Measurements from ENCODE around the gene PLOD3.

Gene PLOD3

DNA sequence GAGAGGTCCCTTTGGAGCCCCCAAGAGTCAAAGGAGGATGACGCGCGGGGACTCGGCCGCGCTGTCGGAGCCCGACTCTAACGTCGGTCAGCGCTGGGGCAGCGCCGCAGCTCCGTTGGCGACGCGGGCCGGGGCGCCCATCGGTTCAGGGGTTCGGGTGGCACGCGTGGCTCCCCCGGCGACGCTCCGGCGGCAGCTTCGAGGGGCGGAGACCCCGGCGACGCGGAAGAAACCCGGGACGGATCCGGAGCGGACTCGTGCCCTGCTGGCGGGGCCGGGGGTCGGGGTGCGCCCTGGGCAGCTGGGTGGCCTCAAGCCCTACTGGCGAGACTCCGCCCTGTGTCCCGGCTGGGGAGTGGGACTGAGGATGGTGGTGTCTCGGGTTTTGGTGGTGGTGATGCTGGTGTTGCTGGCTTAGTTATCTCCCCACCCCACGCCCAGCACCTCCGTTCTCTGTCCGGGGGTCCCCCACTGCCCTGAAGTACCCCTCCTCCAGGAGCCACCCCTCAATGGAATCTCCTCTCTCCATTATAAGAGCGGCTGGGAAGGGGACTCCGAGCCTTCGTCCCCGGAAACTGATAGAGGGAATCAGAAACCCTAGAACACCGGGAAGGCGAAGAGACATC lies 37.1 kb downstream of the PLOD3 start, which contains the start of gene NAT16:
Gene NAT16, minus strand, starts transcription at position 164 of the 626 bp plus-strand sequence. CDS start 5,486 bp downstream, outside the sequence.
- no peak for DNase-seq (ENCODE audit: low read depth)

DNA sequence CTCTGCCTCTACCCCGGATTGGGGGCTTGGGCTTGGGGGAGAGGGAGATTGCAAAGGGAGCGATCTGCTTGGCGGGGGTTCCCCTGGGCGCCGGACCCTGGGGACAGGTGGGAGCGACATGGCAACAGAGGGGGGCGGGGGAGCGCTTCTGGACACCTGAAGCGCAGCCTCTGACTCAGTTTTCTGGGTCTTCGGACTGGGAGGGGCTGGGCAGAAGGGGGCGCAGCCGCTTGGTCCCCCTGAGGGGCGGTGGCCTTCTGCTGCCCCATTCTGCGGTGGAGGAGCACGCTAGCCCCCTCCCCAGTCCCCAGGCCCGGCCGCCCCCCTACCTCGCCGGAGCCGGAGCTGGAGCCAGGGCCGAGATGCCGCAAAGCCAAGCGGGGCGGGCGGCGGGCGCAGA lies 37.7 kb downstream of the PLOD3 start:
- no peak for DNase-seq (ENCODE audit: low read depth)

DNA sequence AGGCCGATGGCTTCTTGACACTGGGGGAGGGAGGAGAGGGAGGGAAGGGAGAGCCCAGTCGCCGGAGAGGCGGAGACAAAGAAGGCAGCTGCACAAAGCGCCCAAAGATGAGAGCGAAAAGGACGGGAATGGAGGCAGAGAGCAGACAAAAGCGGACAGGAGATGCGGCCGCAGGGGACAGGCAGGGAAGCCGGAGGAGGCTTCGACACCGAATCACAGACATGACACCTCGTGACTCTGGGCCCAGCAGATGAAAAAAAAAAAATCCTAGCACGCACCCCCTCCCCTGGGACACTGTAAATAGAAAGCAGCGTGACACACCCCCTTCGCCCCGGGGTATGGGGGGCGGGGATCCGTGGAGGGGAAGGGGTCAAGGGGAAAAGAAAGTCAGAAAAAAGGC lies 38.3 kb downstream of the PLOD3 start:
- DNase-seq (ENCODE audit: low read depth): no peak

DNA sequence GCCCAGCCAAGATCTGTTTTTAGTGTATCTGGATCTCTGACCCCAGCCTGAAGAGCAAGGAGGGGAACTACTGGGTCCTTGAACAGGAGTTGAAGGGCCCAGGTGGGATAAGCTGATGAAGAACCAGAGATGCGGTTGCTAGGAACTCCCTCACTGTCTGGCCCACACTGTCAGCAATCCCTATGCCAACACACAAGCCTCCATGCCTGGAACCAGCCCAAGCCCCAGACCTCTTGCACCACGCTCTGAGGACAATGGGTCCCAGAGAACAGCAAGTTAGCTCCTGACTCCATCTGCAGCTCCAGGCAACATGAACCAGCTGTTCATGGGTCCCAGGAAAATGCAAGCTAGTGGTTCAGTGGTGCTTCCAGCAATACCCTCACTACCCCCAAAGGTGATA lies 39.7 kb downstream of the PLOD3 start:
- DNase-seq (ENCODE audit: low read depth): no peak

DNA sequence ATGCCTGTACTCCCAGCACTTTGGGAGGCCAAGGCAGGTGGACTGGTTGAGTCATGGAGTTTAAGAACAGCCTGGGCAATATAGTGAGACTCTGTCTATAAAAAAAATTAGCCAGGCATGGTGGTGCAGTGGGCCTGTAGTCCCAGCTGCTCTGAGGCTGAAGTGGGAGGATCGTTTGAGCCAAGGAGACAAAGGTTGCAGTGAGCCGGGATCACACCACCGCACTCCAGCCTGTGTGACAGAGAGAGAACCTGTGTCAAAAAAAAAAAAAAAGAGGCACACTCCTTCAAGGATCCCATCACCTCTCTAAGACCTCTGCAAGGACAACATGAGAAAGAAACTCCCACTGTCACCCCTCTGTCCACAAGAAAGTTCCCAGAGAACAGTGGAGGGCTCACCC lies 41.7 kb downstream of the PLOD3 start:
- DNase-seq (ENCODE audit: low read depth): no peak

DNA sequence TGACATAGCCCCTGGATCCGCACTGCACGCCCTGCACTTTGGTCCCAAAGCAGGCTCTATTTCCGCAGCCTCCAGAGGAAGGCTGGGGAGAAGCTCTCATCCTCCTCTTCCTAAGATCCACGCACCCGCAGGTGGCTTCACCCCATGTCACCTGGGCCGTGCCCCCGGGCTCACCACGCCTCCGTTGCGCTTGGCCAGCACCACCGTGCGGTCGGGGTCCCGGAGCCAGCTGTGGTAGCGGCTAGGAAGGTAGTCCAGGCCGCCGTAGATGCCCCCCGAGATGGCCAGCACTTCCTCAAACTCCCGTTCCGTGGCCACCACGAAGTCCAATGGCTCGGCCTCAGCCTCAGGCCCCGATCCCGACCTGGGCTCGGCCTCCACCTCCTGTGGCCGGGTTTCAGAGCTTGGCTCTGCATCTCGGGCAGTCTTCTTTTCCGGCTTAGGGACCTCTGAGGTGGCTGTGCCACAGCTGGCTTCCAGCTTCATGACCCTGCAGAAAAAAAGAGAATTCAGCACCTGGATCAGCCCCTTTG lies 43.0 kb downstream of the PLOD3 start:
- DNase-seq (ENCODE audit: low read depth): no peak

DNA sequence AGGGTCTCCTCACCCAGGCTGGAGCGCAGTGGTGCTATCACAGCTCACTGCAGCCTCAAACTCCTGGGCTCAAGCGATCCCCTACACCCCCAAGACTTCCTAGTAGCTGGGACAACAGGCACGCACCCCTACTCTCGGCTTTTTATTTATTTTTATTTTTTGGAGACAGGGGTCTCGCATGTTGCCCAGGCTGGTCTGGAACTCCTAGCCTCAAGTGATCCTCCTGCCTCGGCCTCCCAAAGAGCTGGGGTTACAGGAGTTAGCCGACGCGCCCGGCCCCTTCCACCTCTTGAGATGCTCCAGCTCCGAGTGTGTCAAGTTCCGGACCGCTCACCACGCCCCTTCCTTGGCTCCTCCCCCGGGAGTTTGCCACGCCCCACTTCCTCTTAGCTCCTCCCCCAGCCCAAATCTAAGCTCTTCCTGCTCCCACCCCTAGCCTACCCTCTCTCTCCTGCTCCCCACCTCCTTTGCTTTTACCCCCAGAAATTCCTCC lies 43.6 kb downstream of the PLOD3 start:
- no peak for DNase-seq (ENCODE audit: low read depth)

DNA sequence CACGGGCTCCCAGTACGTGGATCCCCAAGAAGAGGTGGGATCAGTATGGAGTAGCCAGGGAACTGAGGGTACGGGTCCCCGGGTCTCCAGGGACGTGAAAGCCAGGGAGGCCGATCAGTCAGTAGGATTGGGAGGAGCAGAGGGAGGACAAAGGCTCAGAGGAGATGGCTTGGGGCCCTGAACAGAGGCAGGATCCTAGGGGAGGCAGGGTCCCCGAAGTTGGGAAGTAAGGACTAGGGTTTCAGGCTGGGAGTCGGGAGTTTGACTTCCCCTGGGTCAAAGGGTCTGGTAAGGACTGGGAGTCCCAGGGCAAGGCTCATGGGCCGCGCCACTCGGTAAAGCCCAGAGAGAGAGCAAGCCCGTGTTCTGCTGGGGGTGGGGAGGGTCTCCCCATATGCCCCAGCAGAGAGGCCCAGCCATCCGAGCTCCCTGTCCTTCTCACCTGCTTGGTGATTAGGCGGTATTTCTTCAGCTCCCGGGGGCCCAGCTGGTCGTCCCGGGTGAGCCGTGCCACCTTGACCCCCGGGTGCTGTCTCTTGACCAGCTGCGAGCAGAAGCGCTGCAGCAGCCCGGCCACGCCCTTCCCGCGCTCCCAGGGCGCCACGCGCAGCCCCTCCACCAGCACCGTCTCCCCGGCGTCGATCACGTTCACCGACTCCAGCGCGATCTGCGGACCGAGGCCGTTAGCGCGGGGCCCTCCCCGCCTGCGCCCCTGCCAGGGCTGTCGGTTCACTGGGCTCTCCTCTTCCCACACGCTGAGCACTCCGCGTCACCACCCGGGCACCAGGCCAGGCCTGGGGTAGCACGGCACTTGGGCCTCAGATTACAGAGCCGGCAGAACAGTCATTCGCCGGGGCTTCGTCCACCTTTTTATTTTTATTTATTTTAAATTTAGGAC lies 44.3 kb downstream of the PLOD3 start:
- no peak for DNase-seq (ENCODE audit: low read depth)

DNA sequence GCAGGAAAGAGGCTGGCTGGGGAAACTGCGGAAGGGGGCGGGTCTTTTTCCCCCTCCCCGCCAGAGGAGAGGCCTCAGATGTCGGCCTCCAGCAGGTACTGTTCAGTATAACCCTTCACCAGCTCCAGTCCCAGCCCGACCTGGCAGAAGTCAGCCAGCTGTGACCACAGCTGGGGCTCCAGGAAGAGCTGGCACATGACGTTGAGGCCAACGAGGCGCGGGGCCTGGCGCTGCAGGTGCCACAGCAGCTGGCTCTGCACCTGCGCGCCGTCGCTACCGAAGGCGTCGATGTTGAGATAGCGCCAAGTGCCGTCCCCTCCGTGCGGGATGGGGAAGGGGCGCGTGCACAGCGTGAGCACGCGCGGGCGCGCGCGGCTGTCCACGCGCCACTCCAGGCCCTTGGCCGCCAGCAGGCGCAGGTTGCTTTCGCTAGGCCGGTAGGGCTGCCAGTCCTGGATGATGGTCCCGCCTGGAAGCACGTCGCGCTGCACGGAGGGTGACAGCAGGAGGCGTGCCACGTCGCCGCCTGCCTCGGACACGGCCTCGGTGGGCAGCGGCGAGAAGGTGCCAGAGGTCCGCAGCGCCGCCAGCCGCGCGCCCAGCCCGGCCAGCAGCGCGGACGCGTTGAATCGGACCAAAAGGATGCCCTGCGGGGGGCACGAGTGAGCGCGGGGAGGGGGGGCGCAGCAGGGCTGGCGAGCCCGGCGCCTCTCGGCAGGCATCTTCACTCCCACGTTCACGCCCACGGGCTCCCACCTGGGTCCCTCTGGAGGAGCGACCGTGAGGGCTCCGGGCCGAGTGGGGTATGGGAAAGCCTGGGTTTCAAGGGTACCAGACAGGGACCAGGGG lies 45.2 kb downstream of the PLOD3 start:
- no peak for DNase-seq (ENCODE audit: low read depth)

DNA sequence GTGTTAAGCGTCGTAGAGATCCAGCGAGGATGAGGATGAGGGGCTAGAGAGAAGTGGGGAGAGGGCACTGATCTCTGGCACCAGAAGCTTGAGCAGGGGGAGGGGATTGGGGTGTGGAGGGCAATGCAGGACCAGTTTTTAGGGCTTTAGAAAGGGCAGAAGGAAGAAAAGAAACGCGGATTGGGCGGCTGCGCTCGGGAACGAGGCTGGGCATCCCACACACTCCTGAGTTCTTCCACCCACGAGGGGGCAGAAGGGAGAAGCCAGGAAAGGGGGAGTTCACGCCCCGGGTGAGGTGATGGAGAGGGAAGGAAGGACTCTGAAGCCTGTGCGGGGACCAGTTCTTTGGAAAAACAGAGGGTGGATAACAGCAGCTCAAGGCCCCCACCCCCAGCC lies 45.9 kb downstream of the PLOD3 start:
- no peak for DNase-seq (ENCODE audit: low read depth)

DNA sequence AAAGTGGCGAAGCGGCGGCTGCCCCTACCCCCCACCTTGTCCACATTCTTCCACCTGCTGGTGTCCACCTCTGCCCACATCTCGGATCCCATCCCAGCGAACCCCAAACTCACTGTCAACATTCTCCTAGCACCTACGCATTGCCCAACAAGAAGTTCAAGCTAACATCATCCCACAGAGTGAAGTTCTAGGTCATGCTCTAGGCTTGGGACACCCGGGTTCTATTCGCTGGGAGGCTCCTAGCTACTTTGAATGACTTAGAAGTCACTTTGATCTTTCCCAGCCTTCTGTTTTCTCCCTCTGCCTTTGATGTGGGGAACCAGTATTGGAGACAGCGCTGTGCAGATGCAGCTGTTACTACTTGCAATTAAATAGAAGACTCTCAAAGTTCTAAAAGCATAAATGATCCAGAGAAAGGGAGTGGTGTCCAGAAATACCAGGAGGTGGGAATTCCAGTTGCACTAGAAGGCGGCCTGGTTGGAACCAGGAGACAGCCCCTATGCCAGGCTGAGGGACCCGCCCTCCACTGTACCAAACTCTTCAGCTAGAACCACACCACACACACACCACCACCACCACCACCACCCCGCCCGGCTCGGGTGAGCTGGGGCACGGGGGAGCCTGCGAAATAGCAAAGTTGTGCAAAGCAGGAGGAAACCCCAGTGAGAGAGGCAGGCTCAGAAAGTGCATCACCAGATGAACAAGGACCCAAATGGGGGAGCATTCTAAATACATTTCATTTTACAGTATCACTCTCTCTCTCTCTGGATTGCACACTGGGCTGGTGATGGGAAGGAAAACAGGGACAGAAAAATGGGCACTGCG lies 46.6 kb downstream of the PLOD3 start:
- no peak for DNase-seq (ENCODE audit: low read depth)

DNA sequence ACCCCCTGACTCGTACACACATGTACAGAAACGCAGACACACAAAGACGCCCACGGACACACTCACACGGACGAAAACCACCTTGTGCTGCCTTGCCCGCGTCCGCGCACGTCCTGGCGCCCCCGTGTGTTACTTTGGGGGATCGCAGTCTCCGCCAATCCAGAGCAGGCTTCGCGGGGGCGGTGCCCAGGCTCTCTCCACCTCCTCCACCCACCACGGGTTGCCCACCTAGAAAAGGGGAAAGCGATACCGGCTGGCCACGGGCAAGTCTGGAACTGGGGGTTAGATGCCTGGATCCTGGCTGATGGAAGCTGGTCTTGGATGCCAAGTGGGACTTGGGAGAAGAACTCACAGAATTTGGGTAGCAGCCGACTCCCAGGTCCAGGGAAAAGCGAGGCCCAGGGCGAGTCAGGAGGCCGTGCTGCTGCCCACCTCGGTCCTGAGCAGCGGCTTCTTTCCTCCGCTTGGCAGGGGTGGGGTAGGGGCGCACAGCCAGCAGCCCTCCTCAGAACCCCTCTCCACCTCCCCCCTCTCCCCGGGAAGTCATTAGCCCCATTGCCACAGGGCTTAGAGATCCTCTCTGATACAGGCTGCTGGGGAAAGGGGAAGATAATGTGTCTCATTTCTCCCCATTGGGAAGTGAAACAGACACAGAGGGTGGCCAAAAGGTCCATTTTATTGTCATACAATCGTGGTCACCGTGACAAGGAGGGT lies 47.4 kb downstream of the PLOD3 start:
- no peak for DNase-seq (ENCODE audit: low read depth)

DNA sequence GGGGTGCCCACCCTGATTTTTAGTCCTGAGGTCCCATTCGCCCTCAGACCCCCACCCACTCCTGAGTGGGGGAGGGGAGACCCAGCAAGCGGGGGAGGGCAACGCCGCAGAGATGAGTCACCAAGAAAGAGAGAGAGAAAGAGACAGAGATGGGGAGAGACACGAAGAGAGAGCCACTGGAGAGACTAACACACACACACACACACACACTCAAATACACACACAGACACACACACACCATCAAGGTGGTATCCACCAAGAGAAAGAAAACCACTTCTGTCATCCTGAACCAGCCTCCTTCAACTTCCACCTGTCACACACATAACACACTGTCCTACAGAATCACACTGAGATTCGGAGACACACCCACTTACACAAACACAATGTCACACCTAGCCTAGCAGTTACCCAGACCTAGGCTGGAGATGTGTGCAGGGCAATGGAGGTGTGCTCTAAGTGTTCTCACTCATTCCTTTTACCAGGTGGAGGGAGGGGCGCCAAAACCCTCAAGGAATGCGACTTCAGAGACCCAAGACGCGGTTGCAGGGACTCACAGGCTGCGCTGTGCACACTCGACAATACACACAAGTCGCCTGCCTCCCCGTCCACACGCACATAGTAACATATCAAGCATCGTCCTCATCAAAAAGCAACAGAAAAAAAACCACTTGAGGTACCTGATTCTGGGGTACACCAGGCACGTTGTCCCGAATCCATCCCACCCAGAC lies 48.1 kb downstream of the PLOD3 start:
- no peak for DNase-seq (ENCODE audit: low read depth)

DNA sequence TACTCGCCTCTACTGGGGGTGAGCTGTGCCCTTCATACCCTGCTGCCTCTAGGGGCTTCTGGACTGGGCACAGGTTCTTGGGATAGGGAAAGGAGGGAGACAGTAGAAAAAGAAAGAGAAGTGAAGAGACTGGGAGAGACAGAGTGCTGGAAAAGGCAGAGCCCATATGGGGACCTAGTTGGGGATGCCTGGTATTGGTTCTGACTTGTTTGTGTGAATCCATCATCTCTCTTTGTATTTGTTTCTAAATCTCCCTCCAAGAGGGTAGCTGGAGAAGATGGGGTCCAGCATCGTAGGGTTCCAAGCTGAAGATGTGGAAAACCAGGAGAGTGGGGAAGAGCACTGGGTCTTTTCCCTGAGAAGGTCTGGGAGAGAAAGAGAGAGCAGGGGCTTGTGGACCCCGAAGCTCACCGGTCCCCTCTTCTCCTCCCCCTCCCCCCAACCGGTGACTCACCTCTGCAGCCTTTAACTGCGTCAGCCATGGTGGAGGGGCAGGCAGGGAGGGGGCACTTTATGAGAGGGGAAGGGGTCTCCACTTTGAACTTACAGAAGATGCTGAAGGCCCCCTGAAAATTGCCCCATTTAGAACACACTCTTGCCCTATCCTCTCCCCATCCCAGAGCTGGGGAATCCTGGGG lies 48.9 kb downstream of the PLOD3 start:
- no peak for DNase-seq (ENCODE audit: low read depth)

DNA sequence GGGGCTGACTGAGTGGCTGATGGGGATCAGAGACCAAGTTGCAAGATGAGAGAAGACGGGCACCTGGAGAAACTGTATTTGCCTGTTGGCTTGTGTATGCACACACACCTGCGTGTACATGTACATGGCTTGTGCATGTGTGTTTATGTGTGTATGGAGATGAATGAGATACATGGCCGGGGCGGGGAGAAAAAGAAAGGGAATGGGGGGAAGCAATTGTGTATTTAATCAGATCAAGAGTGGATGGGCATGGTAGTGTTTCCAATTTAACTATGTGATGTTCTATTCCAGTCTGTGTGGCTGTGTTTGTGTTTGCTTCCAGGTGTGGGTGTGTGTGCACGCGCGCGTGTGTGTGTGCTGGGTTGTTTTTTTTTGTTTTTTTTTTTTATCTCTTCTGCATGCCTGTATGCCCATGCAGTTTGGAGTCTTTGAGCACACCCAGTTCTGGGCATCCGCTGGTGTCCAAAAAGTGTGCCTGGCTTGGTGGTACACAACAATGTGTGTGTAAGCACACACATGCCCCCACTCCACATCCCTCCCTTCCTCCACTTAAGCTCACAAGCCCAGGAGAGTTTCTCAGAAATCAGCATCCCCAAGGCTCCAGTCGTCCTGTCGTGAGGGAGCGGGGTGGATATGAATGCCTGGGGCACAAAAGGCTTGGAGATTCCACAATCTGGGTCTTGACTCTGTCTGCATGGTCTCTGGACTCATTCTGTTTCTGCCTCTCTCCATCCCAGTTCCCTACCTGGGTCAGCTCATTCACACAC lies 49.6 kb downstream of the PLOD3 start:
- DNase-seq (ENCODE audit: low read depth): no peak

DNA sequence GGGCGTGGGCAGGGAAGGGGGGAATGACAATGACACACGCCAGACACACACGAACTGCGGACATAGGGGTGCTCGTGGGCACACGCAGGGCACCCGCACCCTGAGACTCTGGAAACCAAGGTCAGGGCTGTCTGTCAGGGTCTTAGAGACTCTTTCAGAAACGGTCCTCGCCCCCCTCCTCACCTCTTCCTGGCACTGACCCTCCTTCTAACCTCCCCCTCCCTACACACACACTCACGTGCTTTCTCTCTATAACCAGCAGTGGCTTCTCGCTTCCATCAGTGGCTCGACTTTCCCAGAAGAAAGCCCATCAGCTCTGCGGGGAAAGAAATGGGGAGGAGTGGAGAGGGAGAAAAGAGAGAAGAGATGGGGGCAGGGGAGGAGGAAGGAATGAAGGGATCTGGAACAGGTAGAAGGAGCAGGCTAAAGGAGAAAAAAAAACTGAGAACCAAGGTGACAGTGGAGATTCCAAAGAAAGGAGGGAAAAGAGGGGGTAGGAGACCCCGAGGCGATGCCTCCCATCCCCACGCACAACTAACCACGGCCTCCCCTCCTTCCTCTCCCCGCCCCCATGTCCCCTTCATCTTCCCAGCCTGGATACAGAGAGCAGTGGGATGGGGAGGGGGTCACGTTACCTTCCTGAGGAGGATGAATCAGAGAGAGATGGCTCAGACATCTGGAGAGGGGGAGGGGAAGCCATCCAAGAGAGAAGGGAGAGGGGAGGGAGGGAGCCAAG lies 50.3 kb downstream of the PLOD3 start:
- no peak for DNase-seq (ENCODE audit: low read depth)

DNA sequence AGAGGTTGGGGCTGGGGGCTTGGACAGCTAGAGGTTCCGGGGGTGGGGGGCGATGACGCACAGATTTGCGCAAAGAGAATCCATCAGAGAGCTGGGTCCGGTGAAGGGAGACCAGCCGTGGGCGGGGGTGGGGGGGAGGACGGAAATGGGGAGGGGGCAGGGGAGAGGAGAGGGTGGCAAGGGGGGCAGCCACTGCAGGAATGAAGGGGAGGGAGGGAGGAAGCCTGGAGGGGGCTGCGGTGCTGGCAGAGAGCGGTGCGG lies 50.8 kb downstream of the PLOD3 start:
- DNase-seq (ENCODE audit: low read depth): no peak

DNA sequence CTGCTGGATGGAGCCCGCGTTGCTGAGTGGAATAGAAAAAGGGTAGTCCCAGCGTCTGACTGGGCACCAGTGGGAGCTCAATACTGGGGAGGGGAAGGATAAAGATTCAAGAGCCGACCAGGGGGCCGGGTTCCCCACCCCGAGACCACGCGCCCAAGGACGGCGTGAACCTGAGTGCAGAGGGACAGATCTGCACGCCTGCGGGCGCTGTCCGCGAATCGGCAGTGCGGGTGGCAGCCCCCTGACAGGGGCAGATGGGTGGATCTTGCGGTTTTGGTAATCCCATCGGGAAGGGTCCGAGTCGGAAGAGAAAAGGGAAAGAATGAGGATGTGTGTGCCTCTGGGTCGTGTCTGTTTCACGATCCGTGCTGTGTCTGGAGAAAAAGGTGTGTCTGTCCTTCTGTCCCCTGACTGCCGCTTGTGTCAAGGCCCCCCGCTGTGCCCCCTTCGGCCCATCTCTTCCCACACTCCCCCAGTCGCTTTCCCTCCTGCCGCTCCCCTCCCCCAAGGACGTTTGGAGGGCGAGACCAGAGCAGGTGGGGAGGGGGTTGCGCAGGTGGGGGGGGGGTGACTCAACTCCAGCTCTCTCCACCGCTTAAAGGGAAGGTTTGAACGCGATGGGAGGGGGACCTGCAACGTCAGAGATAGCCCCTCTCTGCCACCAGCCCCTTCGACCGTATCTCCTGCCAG lies 51.3 kb downstream of the PLOD3 start:
- DNase-seq (ENCODE audit: low read depth): no peak
